ENCODE data around the gene SEH1L. TPM values are rescaled to one million over a fixed set of nuclear protein-coding genes. Genes with fewer than 3 reads are reported as not detected.

The SEH1L gene
- polyA plus RNA-seq, 2 of the 4 experiments (the other 2 are of a cell fraction): 31.6 to 63.1 TPM

- H3K27ac ChIP-seq: no peak overlapping the region
- ATAC-seq (no peak), FAIRE-seq (no peak), DNase-seq (ENCODE audit: low read depth in 1 of 2, low spot score in 1 of 2) (no peak)
- H3K4me3 ChIP-seq: no peak overlapping the region
- no peak overlapping the region for H3K4me2 ChIP-seq
- peaks cover 8% of the 10 kb centered on the region for H3K4me1 ChIP-seq
- H3K9me3 ChIP-seq: no peaks in the 10 kb centered on the region
- 93% methylated on average over 5 of the region's 5 CpGs for WGBS (ENCODE audit: missing lambda C conversion rate)
- ChIA-PET POLR2A (no interaction called here), CTCF (no interaction called here)
- TF ChIP-seq EHF (CRISPR knock-in tag; IDR thresholded peaks at IDR 0.05): no peak
- TF ChIP-seq NFE2L2 (conservative IDR thresholded peaks at IDR 0.05; ENCODE audit: low read length): no peak
These were observed 84.4 kb downstream of the SEH1L start for GRCh38 chr18:13032173-13032572.

GRCh38 chr18:13035249-13035914, 87.6 kb downstream of the SEH1L start:
- Histone ChIP-seq H3K4me3 (no peak overlapping the region), H3K9me3 (no peaks in the 10 kb centered on the region), H3K4me2 (no peak overlapping the region), H3K27ac (no peak overlapping the region), H3K4me1 (peaks cover 8% of the 10 kb centered on the region)
- DNase-seq (ENCODE audit: low read depth in 1 of 2, low spot score in 1 of 2): no peak
- ChIA-PET POLR2A (no interaction called here), CTCF (no interaction called here)
- 93% methylated on average over 7 of the region's 7 CpGs for WGBS (ENCODE audit: missing lambda C conversion rate)
- ATAC-seq: no peak
- no peak for TF ChIP-seq NPAS2 (CRISPR knock-in tag; IDR thresholded peaks at IDR 0.05; ENCODE audit: borderline replicate concordance)
- no peak for FAIRE-seq

GRCh38 chr18:13036622-13037320, 89.0 kb downstream of the SEH1L start:
- WGBS (ENCODE audit: missing lambda C conversion rate): 80% methylated on average over 5 of the region's 7 CpGs
- H3K4me3 ChIP-seq: no peak overlapping the region
- CTCF ChIA-PET: interaction anchor here (1.5 kb wide), 1 partner anchor 32 kb away, joined by 4 read pairs; no protein-coding TSS in a partner anchor
- H3K9me3 ChIP-seq: no peaks in the 10 kb centered on the region
- no peak overlapping the region for H3K4me2 ChIP-seq
- POLR2A ChIA-PET: no interaction called here
- peaks cover 8% of the 10 kb centered on the region for H3K4me1 ChIP-seq
- TF ChIP-seq ZFP36 (IDR thresholded peaks at IDR 0.05; ENCODE audit: borderline replicate concordance, partially characterized antibody) (no peak), CBX8 (IDR thresholded peaks at IDR 0.05) (no peak), HOXB5 (CRISPR knock-in tag; IDR thresholded peaks at IDR 0.05) (no peak), ZNF302 (CRISPR knock-in tag; IDR thresholded peaks at IDR 0.05) (no peak), PHF8 (IDR thresholded peaks at IDR 0.05; ENCODE audit: borderline replicate concordance, low read depth) (no peak), EHF (CRISPR knock-in tag; IDR thresholded peaks at IDR 0.05) (no peak), POLR2AphosphoS2 (conservative IDR thresholded peaks at IDR 0.05; ENCODE audit: low read length) (no peak)
- DNase-seq (ENCODE audit: low read depth in 1 of 2, low spot score in 1 of 2) (no peak), FAIRE-seq (no peak), ATAC-seq (no peak)
- H3K27ac ChIP-seq: no peak overlapping the region

Other genes with a start within 250 kb of the SEH1L start
- gene CEP76, start 245.3 kb upstream of the SEH1L start, polyA plus RNA-seq (2011; rRNA removed): 12.4 and 13.1 TPM in 2 replicates
- 7.8 to 7.9 TPM (median 7.9 TPM) in 3 replicates for gene CEP76, start 245.3 kb upstream of the SEH1L start, polyA plus RNA-seq (2017; fragmentation: RNase III; extraction: RNeasy Plus Mini Kit Qiagen cat#74134 plus additional on column Dnase treatment)
- gene PSMG2, start 245.0 kb upstream of the SEH1L start, polyA plus RNA-seq (2011; rRNA removed): 69.2 and 76.8 TPM in 2 replicates
- gene PSMG2, start 245.0 kb upstream of the SEH1L start, polyA plus RNA-seq (2017; fragmentation: RNase III; extraction: RNeasy Plus Mini Kit Qiagen cat#74134 plus additional on column Dnase treatment): 75.3 to 76.5 TPM (median 75.7 TPM) in 3 replicates
- gene PTPN2, start 63.8 kb upstream of the SEH1L start, polyA plus RNA-seq (2011; rRNA removed): 32.4 and 33.3 TPM in 2 replicates
- 22.9 to 25.3 TPM (median 23.0 TPM) in 3 replicates for gene PTPN2, start 63.8 kb upstream of the SEH1L start, polyA plus RNA-seq (2017; fragmentation: RNase III; extraction: RNeasy Plus Mini Kit Qiagen cat#74134 plus additional on column Dnase treatment)
- 19.2 and 21.1 TPM in 2 replicates for gene CEP192, start 43.4 kb downstream of the SEH1L start, polyA plus RNA-seq (2011; rRNA removed)
- gene CEP192, start 43.4 kb downstream of the SEH1L start, polyA plus RNA-seq (2017; fragmentation: RNase III; extraction: RNeasy Plus Mini Kit Qiagen cat#74134 plus additional on column Dnase treatment): 7.9 to 9.1 TPM (median 8.9 TPM) in 3 replicates